Measurements from ENCODE around the gene SBF2.

The SBF2 gene

GRCh38 chr11:9787260-9787659 lies 506.8 kb downstream of the SBF2 start:
- TF ChIP-seq POLR2A (IDR thresholded peaks at IDR 0.05; ENCODE audit: low read depth, low read length): no peak
- no peak for TF ChIP-seq SPI1 (IDR thresholded peaks at IDR 0.05; ENCODE audit: low read depth, low read length)
- no peak for TF ChIP-seq POU2F2 (IDR thresholded peaks at IDR 0.05; ENCODE audit: low read depth, low read length)
- TF ChIP-seq PAX5 (IDR thresholded peaks at IDR 0.05; ENCODE audit: insufficient read depth, low read length, severe bottlenecking): no peak
- no peak for TF ChIP-seq POLR2AphosphoS5 (IDR thresholded peaks at IDR 0.05; ENCODE audit: low read depth, low read length)
- no peak for TF ChIP-seq TAF1 (IDR thresholded peaks at IDR 0.05; ENCODE audit: low read depth, low read length)
- DNase-seq (ENCODE audit: insufficient read length, low spot score) (no peak), FAIRE-seq (no peak)

DNA sequence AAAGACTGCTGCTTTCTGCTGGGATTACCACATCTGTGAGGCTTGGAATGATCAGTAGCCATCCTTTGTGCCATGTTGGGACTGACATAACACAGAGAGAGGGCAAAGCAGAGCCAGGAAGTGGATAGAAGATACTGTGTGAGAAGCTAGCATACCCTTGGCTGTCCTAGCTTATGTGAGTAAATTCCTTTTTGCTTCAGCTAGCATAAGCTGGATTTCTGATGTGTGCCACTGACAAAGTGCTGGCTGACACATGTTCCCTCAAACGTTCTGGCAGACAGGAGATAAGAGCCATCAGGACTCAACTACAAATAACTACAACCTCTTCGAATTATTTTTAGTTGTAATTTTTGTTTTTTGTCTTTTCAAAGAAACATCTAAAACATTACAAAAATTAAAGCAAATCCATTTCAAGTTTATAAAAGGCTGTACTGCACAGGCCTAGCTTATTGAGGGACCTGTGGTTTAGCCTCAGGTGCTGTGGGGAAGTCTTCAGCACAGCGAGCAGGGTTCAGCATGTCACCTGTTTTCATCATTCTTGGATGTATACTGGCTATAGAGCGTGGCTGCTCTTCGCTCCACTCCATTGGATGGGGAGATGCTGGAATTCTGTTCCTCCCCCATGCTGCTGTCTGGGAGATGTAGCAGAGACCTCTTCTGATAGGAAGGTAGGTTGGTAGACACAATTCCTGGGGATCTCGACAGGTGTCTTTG lies 509.3 kb downstream of the SBF2 start:
- FAIRE-seq (no peak), DNase-seq (ENCODE audit: insufficient read length, low spot score) (no peak)
- TF ChIP-seq POU2F2 (IDR thresholded peaks at IDR 0.05; ENCODE audit: low read depth, low read length) (no peak), TAF1 (IDR thresholded peaks at IDR 0.05; ENCODE audit: low read depth, low read length) (no peak), POLR2A (IDR thresholded peaks at IDR 0.05; ENCODE audit: low read depth, low read length) (no peak), POLR2AphosphoS5 (IDR thresholded peaks at IDR 0.05; ENCODE audit: low read depth, low read length) (no peak), SPI1 (IDR thresholded peaks at IDR 0.05; ENCODE audit: low read depth, low read length) (no peak), PAX5 (IDR thresholded peaks at IDR 0.05; ENCODE audit: insufficient read depth, low read length, severe bottlenecking) (no peak)

DNA sequence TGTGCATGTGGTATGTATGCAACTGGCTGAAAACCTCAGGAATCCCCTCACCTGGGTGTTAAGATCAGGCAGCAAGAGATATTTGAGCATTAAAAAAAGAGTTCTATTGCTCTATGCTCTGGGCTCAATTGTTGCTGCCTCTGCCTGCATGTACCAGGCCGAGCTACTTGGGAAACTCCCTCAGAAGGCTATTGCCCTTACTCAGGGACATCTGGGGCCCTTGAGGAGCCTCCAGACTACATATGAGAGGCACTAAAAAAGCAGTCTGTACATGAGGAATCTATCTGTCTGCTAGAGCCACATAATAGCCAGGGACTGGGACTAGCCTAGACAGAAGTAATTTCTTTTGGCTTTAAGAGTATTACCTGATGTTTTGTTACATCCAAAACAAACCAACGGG lies 510.0 kb downstream of the SBF2 start:
- TF ChIP-seq TAF1 (IDR thresholded peaks at IDR 0.05; ENCODE audit: low read depth, low read length) (no peak), POLR2AphosphoS5 (IDR thresholded peaks at IDR 0.05; ENCODE audit: low read depth, low read length) (no peak), POU2F2 (IDR thresholded peaks at IDR 0.05; ENCODE audit: low read depth, low read length) (no peak), SPI1 (IDR thresholded peaks at IDR 0.05; ENCODE audit: low read depth, low read length) (no peak), PAX5 (IDR thresholded peaks at IDR 0.05; ENCODE audit: insufficient read depth, low read length, severe bottlenecking) (no peak), POLR2A (IDR thresholded peaks at IDR 0.05; ENCODE audit: low read depth, low read length) (no peak)
- DNase-seq (ENCODE audit: insufficient read length, low spot score) (no peak), FAIRE-seq (no peak)

DNA sequence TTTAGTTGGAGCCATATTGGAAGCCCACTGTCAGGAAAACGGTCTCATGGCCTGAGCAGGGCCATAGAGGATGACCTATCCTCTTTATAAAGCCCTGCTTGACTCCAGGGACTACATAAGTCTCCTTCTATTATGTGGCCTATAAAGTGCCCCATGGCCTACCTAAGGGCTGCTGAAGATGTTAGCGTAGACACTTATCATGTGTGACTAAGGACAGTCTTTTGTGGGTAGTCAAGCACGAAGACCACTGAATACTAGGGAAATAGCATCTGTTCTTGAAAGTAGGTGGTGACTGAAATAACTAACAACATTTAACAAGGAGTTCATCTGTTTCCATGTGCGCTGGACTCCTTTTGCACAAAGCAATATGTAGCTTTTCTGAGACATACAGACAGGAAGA lies 513.1 kb downstream of the SBF2 start:
- TF ChIP-seq POU2F2 (IDR thresholded peaks at IDR 0.05; ENCODE audit: low read depth, low read length) (no peak), POLR2A (IDR thresholded peaks at IDR 0.05; ENCODE audit: low read depth, low read length) (no peak), PAX5 (IDR thresholded peaks at IDR 0.05; ENCODE audit: insufficient read depth, low read length, severe bottlenecking) (no peak), SPI1 (IDR thresholded peaks at IDR 0.05; ENCODE audit: low read depth, low read length) (no peak), POLR2AphosphoS5 (IDR thresholded peaks at IDR 0.05; ENCODE audit: low read depth, low read length) (no peak), TAF1 (IDR thresholded peaks at IDR 0.05; ENCODE audit: low read depth, low read length) (no peak)
- FAIRE-seq (no peak), DNase-seq (ENCODE audit: insufficient read length, low spot score) (no peak)

- no peak for FAIRE-seq
- no peak for DNase-seq (ENCODE audit: insufficient read length, low spot score)
- TF ChIP-seq TAF1 (IDR thresholded peaks at IDR 0.05; ENCODE audit: low read depth, low read length) (no peak), PAX5 (IDR thresholded peaks at IDR 0.05; ENCODE audit: insufficient read depth, low read length, severe bottlenecking) (no peak), SPI1 (IDR thresholded peaks at IDR 0.05; ENCODE audit: low read depth, low read length) (no peak), POU2F2 (IDR thresholded peaks at IDR 0.05; ENCODE audit: low read depth, low read length) (no peak), POLR2A (IDR thresholded peaks at IDR 0.05; ENCODE audit: low read depth, low read length) (no peak), POLR2AphosphoS5 (IDR thresholded peaks at IDR 0.05; ENCODE audit: low read depth, low read length) (no peak)
Measured at GRCh38 chr11:9777525-9777924, 516.5 kb downstream of the SBF2 start.

DNA sequence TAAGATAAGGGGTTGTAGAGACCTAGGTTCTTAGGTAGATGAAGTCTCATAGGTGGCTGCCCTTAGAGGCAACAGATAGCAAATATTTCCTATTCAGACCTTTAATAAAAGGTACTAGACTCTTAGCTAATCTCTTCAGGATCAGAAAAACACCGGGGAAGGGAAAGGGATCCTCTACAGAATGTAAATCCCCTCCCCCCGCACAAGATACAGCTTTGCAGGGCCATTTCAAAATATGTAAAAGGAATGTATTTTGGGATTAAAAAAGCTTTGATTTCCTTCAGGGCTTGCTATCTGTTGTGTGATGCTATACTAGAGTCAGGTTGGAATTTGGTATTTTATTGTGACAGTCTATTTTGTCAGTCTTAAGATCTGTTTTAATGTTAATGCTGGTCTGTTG lies 517.0 kb downstream of the SBF2 start:
- DNase-seq (ENCODE audit: insufficient read length, low spot score) (no peak), FAIRE-seq (no peak)
- TF ChIP-seq POLR2A (IDR thresholded peaks at IDR 0.05; ENCODE audit: low read depth, low read length) (no peak), PAX5 (IDR thresholded peaks at IDR 0.05; ENCODE audit: insufficient read depth, low read length, severe bottlenecking) (no peak), POU2F2 (IDR thresholded peaks at IDR 0.05; ENCODE audit: low read depth, low read length) (no peak), SPI1 (IDR thresholded peaks at IDR 0.05; ENCODE audit: low read depth, low read length) (no peak), POLR2AphosphoS5 (IDR thresholded peaks at IDR 0.05; ENCODE audit: low read depth, low read length) (no peak), TAF1 (IDR thresholded peaks at IDR 0.05; ENCODE audit: low read depth, low read length) (no peak)

GRCh38 chr11:9776203-9776602 lies 517.8 kb downstream of the SBF2 start:
- TF ChIP-seq POLR2A (IDR thresholded peaks at IDR 0.05; ENCODE audit: low read depth, low read length): no peak
- TF ChIP-seq POU2F2 (IDR thresholded peaks at IDR 0.05; ENCODE audit: low read depth, low read length): no peak
- TF ChIP-seq PAX5 (IDR thresholded peaks at IDR 0.05; ENCODE audit: insufficient read depth, low read length, severe bottlenecking): no peak
- TF ChIP-seq POLR2AphosphoS5 (IDR thresholded peaks at IDR 0.05; ENCODE audit: low read depth, low read length): no peak
- no peak for TF ChIP-seq TAF1 (IDR thresholded peaks at IDR 0.05; ENCODE audit: low read depth, low read length)
- no peak for TF ChIP-seq SPI1 (IDR thresholded peaks at IDR 0.05; ENCODE audit: low read depth, low read length)
- DNase-seq (ENCODE audit: insufficient read length, low spot score) (no peak), FAIRE-seq (no peak)

DNA sequence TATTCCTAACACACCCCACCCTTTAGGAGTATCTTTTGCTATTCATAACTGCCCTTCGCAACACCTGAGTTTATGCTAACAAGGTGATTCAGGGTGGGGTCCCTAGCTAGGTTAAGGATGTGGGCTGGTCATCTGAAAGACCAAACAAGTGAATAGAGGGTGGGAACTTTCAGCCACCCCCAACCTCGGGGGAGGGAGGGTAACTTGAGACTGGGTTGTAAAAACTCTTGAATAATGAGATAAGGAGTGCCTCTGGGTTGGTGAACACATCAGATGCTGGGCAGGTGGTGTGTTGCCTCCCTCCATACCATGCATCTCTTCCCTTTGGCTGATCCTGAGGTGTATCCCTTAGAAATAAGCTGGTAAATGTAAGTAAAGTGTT lies 518.6 kb downstream of the SBF2 start:
- TF ChIP-seq SPI1 (IDR thresholded peaks at IDR 0.05; ENCODE audit: low read depth, low read length): no peak
- TF ChIP-seq POU2F2 (IDR thresholded peaks at IDR 0.05; ENCODE audit: low read depth, low read length): no peak
- TF ChIP-seq TAF1 (IDR thresholded peaks at IDR 0.05; ENCODE audit: low read depth, low read length): no peak
- TF ChIP-seq PAX5 (IDR thresholded peaks at IDR 0.05; ENCODE audit: insufficient read depth, low read length, severe bottlenecking): no peak
- TF ChIP-seq POLR2AphosphoS5 (IDR thresholded peaks at IDR 0.05; ENCODE audit: low read depth, low read length): no peak
- no peak for TF ChIP-seq POLR2A (IDR thresholded peaks at IDR 0.05; ENCODE audit: low read depth, low read length)
- no peak for FAIRE-seq

DNA sequence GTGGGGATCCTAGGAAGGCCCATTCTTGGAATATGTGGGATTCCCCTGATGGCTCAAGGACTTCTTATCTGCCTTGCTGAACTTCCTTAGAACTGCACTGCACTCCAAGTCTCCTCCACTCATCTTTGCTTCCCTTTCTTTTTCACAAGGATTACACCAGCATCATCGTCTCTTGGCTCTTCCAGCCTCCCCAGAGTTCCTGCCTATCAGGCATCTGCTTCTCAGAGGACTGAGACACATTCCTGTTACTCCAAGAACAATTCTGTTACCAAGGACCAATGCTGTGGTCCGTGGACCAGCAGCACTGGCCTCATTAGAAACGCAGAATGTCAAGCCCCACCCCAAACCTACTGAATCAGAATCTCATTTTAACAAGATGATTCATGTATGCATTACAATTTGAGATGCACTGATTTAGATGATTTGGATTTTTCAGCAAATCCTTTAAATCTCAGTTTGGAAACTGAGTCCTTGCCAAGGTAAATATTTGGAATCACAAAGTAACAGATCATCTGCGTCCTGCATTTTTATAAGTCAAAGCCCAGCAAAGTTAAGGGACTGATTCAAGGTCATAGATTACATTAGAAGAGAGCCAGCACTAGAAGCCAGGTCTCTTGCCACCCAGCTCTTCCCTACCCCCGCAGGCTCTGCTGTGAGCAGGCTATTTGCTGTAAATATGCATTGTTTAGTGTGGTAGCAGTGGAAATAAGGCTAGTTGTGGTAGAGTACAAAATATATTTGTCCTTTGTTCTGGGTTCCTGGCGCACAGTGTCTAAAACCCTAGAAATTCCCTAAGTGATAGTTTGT lies 519.2 kb downstream of the SBF2 start:
- DNase-seq (ENCODE audit: insufficient read length, low spot score): no peak
- TF ChIP-seq PAX5 (IDR thresholded peaks at IDR 0.05; ENCODE audit: insufficient read depth, low read length, severe bottlenecking): no peak
- no peak for TF ChIP-seq POLR2A (IDR thresholded peaks at IDR 0.05; ENCODE audit: low read depth, low read length)
- TF ChIP-seq SPI1 (IDR thresholded peaks at IDR 0.05; ENCODE audit: low read depth, low read length): no peak
- TF ChIP-seq TAF1 (IDR thresholded peaks at IDR 0.05; ENCODE audit: low read depth, low read length): no peak
- TF ChIP-seq POLR2AphosphoS5 (IDR thresholded peaks at IDR 0.05; ENCODE audit: low read depth, low read length): no peak
- TF ChIP-seq POU2F2 (IDR thresholded peaks at IDR 0.05; ENCODE audit: low read depth, low read length): no peak
- FAIRE-seq: no peak

More for the DNA sequence above, 518.6 kb downstream of the SBF2 start:
- DNase-seq (ENCODE audit: insufficient read length, low spot score): no peak
